IgD-negative memory B cell (primary cell): ENCODE results near the gene PPM1K. TPM values are rescaled to one million over a fixed set of nuclear protein-coding genes. Genes with fewer than 3 reads are reported as not detected.

Experiments
- H3K27ac Mint-ChIP-seq, 3 donors: one replicate each; pipeline ENCODE4 v1.8.0; 2020 to 2022; ENCODE audit warnings: mild to moderate bottlenecking in 3 of 3, mixed read lengths in 3 of 3, moderate library complexity in 1 of 3
- H3K27me3 Mint-ChIP-seq: one replicate; pipeline ENCODE4 v1.8.0; 2021; ENCODE audit warnings: mixed read lengths
- H3K36me3 Mint-ChIP-seq: one replicate; pipeline ENCODE4 v1.8.0; 2020; ENCODE audit warnings: mild to moderate bottlenecking, mixed read lengths
- H3K4me1 Mint-ChIP-seq, 3 donors: one replicate each; pipeline ENCODE4 v1.8.0; 2020 to 2022; ENCODE audit warnings: mixed read lengths in 3 of 3, mild to moderate bottlenecking in 1 of 3
- H3K4me3 Mint-ChIP-seq, 4 donors: one replicate each; pipeline ENCODE4 v1.8.0; 2020 to 2022; ENCODE audit warnings: mild to moderate bottlenecking in 4 of 4, mixed read lengths in 4 of 4, moderate library complexity in 3 of 4
- H3K9me3 Mint-ChIP-seq, 3 donors: one replicate each; pipeline ENCODE4 v1.8.0; 2020 to 2021; ENCODE audit warnings: mixed read lengths in 3 of 3, mild to moderate bottlenecking in 1 of 3
- polyA plus RNA-seq: library from polyadenylated mRNA; unstranded; fragments of 300-500 nt; fragmentation: Illumina TruSeq; gene quantifications from one replicate; pipeline ENCODE4 v1.2.3, GENCODE V29; 2021

PPM1K gene
- polyA plus RNA-seq, 1 donor from 2014 or later, result 142 TPM

GRCh38 chr4:88216395-88216794 lies 68.0 kb downstream of the PPM1K start:
- Mint-ChIP-seq H3K36me3 (no peaks in the 10 kb centered on the region), H3K27me3 (no peaks in the 10 kb centered on the region), H3K27ac (no peak overlapping the region), H3K9me3 (peaks cover 0 to under 1% (median 0%) of the 10 kb centered on the region in 3 donors), H3K4me3 (no peak overlapping the region), H3K4me1 (peaks cover 4 to 7% (median 4%) of the 10 kb centered on the region in 3 donors)

- H3K36me3 Mint-ChIP-seq, result no peaks in the 10 kb centered on the region
- H3K9me3 Mint-ChIP-seq, result no peaks in the 10 kb centered on the region
- no peaks in the 10 kb centered on the region for H3K27me3 Mint-ChIP-seq
- H3K4me3 Mint-ChIP-seq, result no peak overlapping the region
- H3K4me1 Mint-ChIP-seq, result peaks cover 4 to 7% (median 4%) of the 10 kb centered on the region in 3 donors
- no peak overlapping the region for H3K27ac Mint-ChIP-seq
These were observed 69.0 kb downstream of the PPM1K start for GRCh38 chr4:88215351-88215750.

GRCh38 chr4:88212253-88212561 lies 72.2 kb downstream of the PPM1K start:
- no peak overlapping the region for H3K4me3 Mint-ChIP-seq
- H3K27ac Mint-ChIP-seq, result no peak overlapping the region
- H3K36me3 Mint-ChIP-seq, result no peaks in the 10 kb centered on the region
- peaks cover 3% of the 10 kb centered on the region for H3K27me3 Mint-ChIP-seq
- H3K4me1 Mint-ChIP-seq, result no peaks in the 10 kb centered on the region
- no peaks in the 10 kb centered on the region for H3K9me3 Mint-ChIP-seq

GRCh38 chr4:88211473-88212252 lies 72.7 kb downstream of the PPM1K start:
- H3K4me1 Mint-ChIP-seq, result no peaks in the 10 kb centered on the region
- peaks cover 3% of the 10 kb centered on the region for H3K27me3 Mint-ChIP-seq
- H3K4me3 Mint-ChIP-seq, result no peak overlapping the region
- H3K36me3 Mint-ChIP-seq, result no peaks in the 10 kb centered on the region
- H3K9me3 Mint-ChIP-seq, result no peaks in the 10 kb centered on the region
- no peak overlapping the region for H3K27ac Mint-ChIP-seq

GRCh38 chr4:88208156-88208555 lies 76.2 kb downstream of the PPM1K start:
- H3K27ac Mint-ChIP-seq, result no peak overlapping the region
- no peak overlapping the region for H3K4me3 Mint-ChIP-seq
- no peaks in the 10 kb centered on the region for H3K36me3 Mint-ChIP-seq

More at GRCh38 chr4:88208156-88208555, 76.2 kb downstream of the PPM1K start:
- no peaks in the 10 kb centered on the region for H3K9me3 Mint-ChIP-seq
- no peaks in the 10 kb centered on the region for H3K4me1 Mint-ChIP-seq
- peaks cover 3% of the 10 kb centered on the region for H3K27me3 Mint-ChIP-seq

Other genes with a start within 250 kb of the PPM1K start
- not detected for gene ABCG2, start 125.9 kb downstream of the PPM1K start, polyA plus RNA-seq
- gene HERC6, start 94.3 kb upstream of the PPM1K start, polyA plus RNA-seq, result 10.2 TPM
- gene HERC5, start 172.6 kb upstream of the PPM1K start, polyA plus RNA-seq, result 14.6 TPM
- 212 TPM for gene PYURF, start 239.2 kb upstream of the PPM1K start, polyA plus RNA-seq